Measurements from ENCODE around the gene RRAGB.

RRAGB gene

GRCh38 chrX:55777596-55777995 lies 60.0 kb downstream of the RRAGB start:
- no peak for DNase-seq

- DNase-seq: no peak
These were observed 60.8 kb downstream of the RRAGB start for GRCh38 chrX:55778322-55778721.

DNA sequence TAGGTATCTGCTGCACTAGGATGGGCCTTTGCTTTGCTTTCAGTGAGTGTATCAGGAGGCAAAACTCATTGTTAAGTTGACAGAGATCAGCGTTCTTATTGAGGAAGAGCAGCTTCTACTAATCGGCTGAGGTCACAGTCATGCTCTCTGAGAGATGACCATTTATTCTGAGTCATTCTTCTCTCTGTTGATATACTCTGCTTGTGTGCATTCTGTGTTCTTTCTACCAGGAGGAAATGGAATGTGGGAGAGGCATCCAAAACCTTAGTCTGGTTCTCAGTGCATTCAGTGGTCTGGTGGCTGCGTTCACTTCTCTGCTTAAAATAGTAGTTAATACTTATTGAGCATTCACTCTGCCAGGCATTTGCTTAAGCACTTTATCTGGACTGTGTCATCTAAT lies 66.2 kb downstream of the RRAGB start:
- DNase-seq: no peak

DNA sequence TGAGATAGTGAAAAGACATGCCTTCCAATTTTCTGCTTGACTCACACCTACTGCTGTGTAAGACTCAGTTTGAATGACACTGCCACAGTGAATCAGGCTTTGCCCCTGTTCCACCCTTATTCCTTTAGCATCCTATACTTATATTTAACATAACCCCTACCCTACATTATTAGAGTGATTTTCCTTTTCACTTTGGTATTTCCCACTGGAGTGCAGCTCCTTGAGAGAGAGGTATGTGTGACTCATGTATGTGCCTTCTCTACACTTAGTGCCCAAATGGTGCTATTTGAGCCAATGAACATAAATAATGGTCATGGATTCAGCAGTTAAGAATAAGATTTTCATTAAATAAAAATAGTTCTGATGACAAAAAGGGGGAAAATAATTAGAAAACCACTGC lies 69.5 kb downstream of the RRAGB start:
- no peak for DNase-seq

GRCh38 chrX:55787727-55788126 lies 70.2 kb downstream of the RRAGB start:
- DNase-seq: no peak

DNA sequence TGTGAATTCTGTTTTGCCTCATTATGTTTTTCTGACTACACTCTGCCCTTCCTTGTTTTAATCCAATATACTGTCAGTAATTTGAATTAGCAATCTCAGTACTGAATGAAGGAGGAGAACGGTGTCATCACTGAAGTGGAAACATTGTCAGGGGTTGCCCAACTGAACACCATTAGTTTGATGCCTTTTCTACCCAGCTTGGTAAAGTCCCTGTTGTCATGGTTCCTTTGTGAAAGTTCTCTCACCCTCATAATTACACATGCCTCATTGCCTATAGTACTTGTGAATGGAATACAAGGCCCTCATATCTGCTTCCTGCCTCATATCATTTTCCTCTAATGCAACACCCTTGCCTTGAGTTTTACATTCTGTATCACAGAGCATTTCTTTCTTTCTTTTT lies 76.9 kb downstream of the RRAGB start:
- no peak for DNase-seq

DNA sequence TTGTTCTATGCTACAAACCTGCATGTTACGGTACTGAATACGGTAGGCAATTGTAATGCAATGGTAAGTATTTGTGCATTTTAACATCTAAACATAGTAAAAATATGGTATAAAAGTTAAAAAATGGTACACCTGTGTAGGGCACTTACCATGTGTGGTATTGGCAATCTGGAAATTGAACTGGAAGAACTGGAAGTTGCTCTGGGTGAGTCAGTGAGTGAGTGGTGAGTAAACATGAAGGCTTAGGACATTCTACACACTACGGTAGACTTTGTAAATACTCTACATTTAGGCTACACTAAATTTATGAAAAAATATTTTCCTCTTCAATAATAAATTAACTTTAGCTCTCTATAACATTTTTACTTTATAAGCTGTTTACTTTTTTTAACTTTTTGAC lies 78.9 kb downstream of the RRAGB start:
- no peak for DNase-seq

DNA sequence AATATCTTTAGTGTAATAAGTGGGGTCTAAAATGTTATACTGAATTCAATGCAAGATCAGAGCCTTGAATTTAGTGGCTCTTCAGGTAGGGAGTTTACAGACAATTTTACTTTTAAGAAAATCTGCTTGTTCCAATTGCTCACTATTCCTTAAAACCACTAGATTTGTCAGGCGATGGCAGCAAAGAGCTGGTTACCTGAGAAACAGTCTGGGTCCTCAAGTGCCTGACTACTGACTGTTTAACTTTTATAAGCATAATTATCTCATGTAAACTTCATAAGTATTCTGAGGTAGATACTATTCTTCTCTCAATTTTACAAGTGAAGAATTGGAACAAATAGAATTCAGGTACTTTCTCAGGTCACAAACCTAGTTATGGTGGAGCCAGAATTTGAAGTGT lies 84.3 kb downstream of the RRAGB start:
- DNase-seq: no peak
